WTC11 (cell line): ENCODE results near the gene VSIR. TPM values are rescaled to one million over a fixed set of nuclear protein-coding genes. Genes with fewer than 3 reads are reported as not detected.

Source experiments
- ATAC-seq: fragments of 200-7000 bp; cut with Tn5 transposase; 2 replicates; pipeline ENCODE4 v1.10.0; 2021; ENCODE audit warnings: mild to moderate bottlenecking, moderate library complexity
- Bru-seq: library from RNA; stranded (reverse); fragments of 400-500 nt; gene quantifications from one replicate; lab custom pipeline; 2021; lab: Mats Ljungman, UMichigan
- CTCF ChIA-PET: fragments of 300-600 bp; sonication (Branson Sonifier 250); formaldehyde crosslinking; loops from one replicate; lab custom pipeline; 2021; ENCODE audit warnings: antibody characterized with exemption; lab: Charles Lee
- POLR2A ChIA-PET: fragments of 350-600 bp; sonication (Branson Sonifier 250); formaldehyde crosslinking; loops from one replicate; lab custom pipeline; 2021; ENCODE audit warnings: antibody characterized with exemption; lab: Charles Lee
- DNase-seq: peaks from one replicate; pipeline ENCODE4 v3.0.0; 2021; ENCODE audit warnings: low spot score
- H3K27ac Mint-ChIP-seq: 2 replicates; pipeline ENCODE4 v1.8.0; 2021; ENCODE audit warnings: mixed read lengths
- H3K27me3 Mint-ChIP-seq: 2 replicates; pipeline ENCODE4 v1.8.0; 2021; ENCODE audit warnings: low read depth, mild to moderate bottlenecking, moderate library complexity, mixed read lengths
- H3K36me3 Mint-ChIP-seq: 2 replicates; pipeline ENCODE4 v1.8.0; 2021; ENCODE audit warnings: mixed read lengths
- H3K4me1 Mint-ChIP-seq: 2 replicates; pipeline ENCODE4 v1.8.0; 2022; ENCODE audit warnings: mixed read lengths
- H3K4me3 Mint-ChIP-seq: 2 replicates; pipeline ENCODE4 v1.8.0; 2021; ENCODE audit warnings: mild to moderate bottlenecking, moderate library complexity, mixed read lengths
- H3K9me3 Mint-ChIP-seq: 2 replicates; pipeline ENCODE4 v1.8.0; 2021; ENCODE audit warnings: mixed read lengths
- CREM ChIP-seq: sonication (generic); formaldehyde crosslinking; IDR thresholded peaks from 2 replicates; pipeline ENCODE4 v1.8.1; 2022; ENCODE audit warnings: mild to moderate bottlenecking, missing genetic modification reagents, moderate library complexity
- EMX1 ChIP-seq: fragments of 250-450 bp; sonication (Bioruptor Pico); IDR thresholded peaks from 2 replicates; pipeline ENCODE4 v1.8.0; 2021; ENCODE audit warnings: mild to moderate bottlenecking
- FOXJ3 ChIP-seq: sonication (generic); formaldehyde crosslinking; IDR thresholded peaks from 2 replicates; pipeline ENCODE4 v1.9.0; 2021; ENCODE audit warnings: missing genetic modification reagents, mild to moderate bottlenecking, borderline replicate concordance
- GTF2I ChIP-seq: fragments of 250-450 bp; sonication (Bioruptor Pico); conservative IDR thresholded peaks from 2 replicates; pipeline ENCODE4 v1.4.0; 2021; ENCODE audit warnings: mild to moderate bottlenecking
- KAT7 ChIP-seq: sonication (generic); formaldehyde crosslinking; IDR thresholded peaks from 2 replicates; pipeline ENCODE4 v1.8.1; 2023; ENCODE audit warnings: missing genetic modification reagents, mild to moderate bottlenecking, borderline replicate concordance
- MXD4 ChIP-seq: fragments of 250-450 bp; sonication (Bioruptor Pico); IDR thresholded peaks from 2 replicates; pipeline ENCODE4 v1.8.0; 2021; ENCODE audit warnings: mild to moderate bottlenecking, moderate library complexity, borderline replicate concordance
- NR2C2 ChIP-seq: sonication (generic); formaldehyde crosslinking; IDR thresholded peaks from 2 replicates; pipeline ENCODE4 v1.8.0; 2022; ENCODE audit warnings: mild to moderate bottlenecking, missing genetic modification reagents
- PRRX2 ChIP-seq: fragments of 250-450 bp; sonication (Bioruptor Pico); IDR thresholded peaks from 2 replicates; pipeline ENCODE4 v1.8.0; 2021; ENCODE audit warnings: mild to moderate bottlenecking
- SP1 ChIP-seq: sonication (generic); formaldehyde crosslinking; conservative IDR thresholded peaks from 2 replicates; pipeline ENCODE4 v1.8.1; 2022; ENCODE audit warnings: missing genetic modification reagents
- TCF7 ChIP-seq: sonication (generic); formaldehyde crosslinking; IDR thresholded peaks from 2 replicates; pipeline ENCODE4 v1.8.0; 2022; ENCODE audit warnings: mild to moderate bottlenecking, low read depth, missing genetic modification reagents, moderate library complexity
- TEAD1 ChIP-seq: sonication (generic); formaldehyde crosslinking; IDR thresholded peaks from 2 replicates; pipeline ENCODE4 v1.8.0; 2022; ENCODE audit warnings: mild to moderate bottlenecking, missing genetic modification reagents
- TEAD4 ChIP-seq: sonication (generic); formaldehyde crosslinking; IDR thresholded peaks from 2 replicates; pipeline ENCODE4 v1.8.0; 2022; ENCODE audit warnings: mild to moderate bottlenecking, missing genetic modification reagents
- TP53 ChIP-seq: sonication (generic); formaldehyde crosslinking; IDR thresholded peaks from 2 replicates; pipeline ENCODE4 v1.8.1; 2023; ENCODE audit warnings: mild to moderate bottlenecking, missing genetic modification reagents
- ZBTB21 ChIP-seq: sonication (generic); formaldehyde crosslinking; IDR thresholded peaks from 2 replicates; pipeline ENCODE4 v1.8.1; 2023; ENCODE audit warnings: mild to moderate bottlenecking, missing genetic modification reagents, borderline replicate concordance
- ZNF263 ChIP-seq: sonication (generic); formaldehyde crosslinking; IDR thresholded peaks from 2 replicates; pipeline ENCODE4 v1.8.1; 2022; ENCODE audit warnings: low read depth, mild to moderate bottlenecking, moderate library complexity, missing genetic modification reagents
- ZNF423 ChIP-seq: fragments of 250-450 bp; sonication (Bioruptor Pico); IDR thresholded peaks from 2 replicates; pipeline ENCODE4 v2.1.2; 2022; ENCODE audit warnings: mild to moderate bottlenecking, moderate library complexity
- ZNF671 ChIP-seq: fragments of 250-450 bp; sonication (Bioruptor Pico); IDR thresholded peaks from 2 replicates; pipeline ENCODE4 v1.8.0; 2021; ENCODE audit warnings: mild to moderate bottlenecking
- long read RNA-seq, 3 experiments: library from RNA in 1 of 3; library from capped mRNA in 1 of 3; library from polyadenylated mRNA in 1 of 3; unstranded in 2 of 3; stranded (forward) in 1 of 3; transcript quantifications; one replicate each; pipeline ENCODE4 v2.0.0, GENCODE V29; 2021
- total RNA-seq: library from RNA; stranded (reverse); gene quantifications from 3 replicates; pipeline ENCODE4 v1.2.3, GENCODE V29; 2021
- TF ChIP-seq, protein P1 (sequence below): sonication (generic); formaldehyde crosslinking; IDR thresholded peaks from 2 replicates; pipeline ENCODE4 v1.8.1; 2023; ENCODE audit warnings: mild to moderate bottlenecking, moderate library complexity, missing genetic modification reagents
- TF ChIP-seq, protein P2 (sequence below): fragments of 200-600 bp; IDR thresholded peaks from 2 replicates; pipeline ENCODE4 v1.8.0; 2022; ENCODE audit warnings: antibody characterized with exemption
- TF ChIP-seq, protein P3 (sequence below): sonication (generic); formaldehyde crosslinking; IDR thresholded peaks from 2 replicates; pipeline ENCODE4 v1.8.1; 2023; ENCODE audit warnings: mild to moderate bottlenecking, missing genetic modification reagents, moderate library complexity
- TF ChIP-seq, protein P4 (sequence below): fragments of 250-450 bp; sonication (Bioruptor Pico); IDR thresholded peaks from 2 replicates; pipeline ENCODE4 v1.9.0; 2021; ENCODE audit warnings: mild to moderate bottlenecking
- TF ChIP-seq, protein P5 (sequence below): fragments of 250-450 bp; sonication (Bioruptor Pico); conservative IDR thresholded peaks from 2 replicates; pipeline ENCODE4 v1.9.0; 2021; ENCODE audit warnings: mild to moderate bottlenecking

Gene VSIR
- total RNA-seq (0.74 to 1.3 TPM (median 0.78 TPM) in 3 replicates), Bru-seq, nascent RNA (percentile 13 among the genes with signal in this experiment)
- long read RNA-seq, experiment 1, full-length matches to known transcripts = 1 of 1 reads
- long read RNA-seq, experiment 1, partial matches to known transcripts = 0 of 1 reads
- long read RNA-seq, experiment 1, other reads (novel, unspliced or antisense) = 0 of 1 reads
- long read RNA-seq, experiment 2, full-length matches to known transcripts = 1 of 1 reads
- long read RNA-seq, experiment 2, partial matches to known transcripts = 0 of 1 reads
- long read RNA-seq, experiment 2, other reads (novel, unspliced or antisense) = 0 of 1 reads
- long read RNA-seq, experiment 3 = 0 reads

DNA sequence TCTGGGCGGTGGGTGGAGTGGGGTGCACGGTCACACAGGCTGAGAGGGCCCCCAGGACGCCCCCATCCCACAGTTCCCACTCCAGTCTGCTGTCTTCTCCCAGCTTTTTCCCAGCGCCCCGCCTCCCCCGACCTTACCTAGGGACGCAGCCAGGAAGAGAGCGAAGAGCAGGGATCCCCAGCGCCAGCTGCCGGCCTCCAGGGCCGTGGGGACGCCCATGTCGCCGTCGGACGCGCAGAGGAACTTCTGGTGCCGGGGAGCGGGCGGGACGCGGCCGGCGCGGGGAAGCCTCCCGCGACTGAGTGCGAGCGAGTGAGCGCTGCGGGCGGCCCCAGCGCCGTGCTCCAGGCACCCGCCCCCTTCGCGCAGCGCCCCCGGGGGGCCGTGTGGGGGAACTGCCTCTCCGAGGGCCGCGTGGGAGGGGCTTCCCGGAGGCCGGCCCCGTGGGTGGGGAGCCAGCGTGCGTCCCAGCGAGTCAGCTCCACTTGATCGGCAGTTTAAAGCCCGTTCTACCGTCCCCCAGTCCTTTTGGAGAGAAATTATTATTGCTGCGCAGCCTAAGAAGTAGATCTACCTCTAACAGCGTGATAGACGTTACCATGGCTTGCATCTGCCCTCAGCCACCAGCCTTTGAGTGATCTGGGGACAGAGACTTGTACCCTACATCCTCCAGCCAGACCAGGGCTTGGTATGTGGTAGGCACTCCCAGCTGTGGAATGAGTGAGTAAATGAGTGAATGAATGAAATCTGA, at the start of gene VSIR:
TSS of gene VSIR (minus strand) at position 300 of the 751 bp plus-strand sequence. CDS start at position 219, 81 bp downstream.
- ATAC-seq (peak; percentile 89), DNase-seq (peak; percentile 83)
- peaks cover 32% of the 10 kb centered on the region for H3K27me3 Mint-ChIP-seq
- H3K4me1 Mint-ChIP-seq = peaks cover 2% of the 10 kb centered on the region; the same call in 1 of the 2 replicates
- TF ChIP-seq, protein P1, sequence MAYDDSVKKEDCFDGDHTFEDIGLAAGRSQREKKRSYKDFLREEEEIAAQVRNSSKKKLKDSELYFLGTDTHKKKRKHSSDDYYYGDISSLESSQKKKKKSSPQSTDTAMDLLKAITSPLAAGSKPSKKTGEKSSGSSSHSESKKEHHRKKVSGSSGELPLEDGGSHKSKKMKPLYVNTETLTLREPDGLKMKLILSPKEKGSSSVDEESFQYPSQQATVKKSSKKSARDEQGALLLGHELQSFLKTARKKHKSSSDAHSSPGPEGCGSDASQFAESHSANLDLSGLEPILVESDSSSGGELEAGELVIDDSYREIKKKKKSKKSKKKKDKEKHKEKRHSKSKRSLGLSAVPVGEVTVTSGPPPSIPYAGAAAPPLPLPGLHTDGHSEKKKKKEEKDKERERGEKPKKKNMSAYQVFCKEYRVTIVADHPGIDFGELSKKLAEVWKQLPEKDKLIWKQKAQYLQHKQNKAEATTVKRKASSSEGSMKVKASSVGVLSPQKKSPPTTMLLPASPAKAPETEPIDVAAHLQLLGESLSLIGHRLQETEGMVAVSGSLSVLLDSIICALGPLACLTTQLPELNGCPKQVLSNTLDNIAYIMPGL (CRISPR knock-in tag) = peak; percentile 74; the same call in 1 of the 2 replicates
- TF ChIP-seq ZNF263 (CRISPR knock-in tag) (no peak), KAT7 (no peak), ZNF423 (CRISPR knock-in tag) (peak; percentile 43; the same call in 1 of the 2 replicates), ZBTB21 (CRISPR knock-in tag) (no peak), MXD4 (CRISPR knock-in tag) (no peak), FOXJ3 (CRISPR knock-in tag) (no peak), TCF7 (CRISPR knock-in tag) (no peak), PRRX2 (CRISPR knock-in tag) (no peak), SP1 (CRISPR knock-in tag) (peak; percentile 84)
- TF ChIP-seq, protein P2, sequence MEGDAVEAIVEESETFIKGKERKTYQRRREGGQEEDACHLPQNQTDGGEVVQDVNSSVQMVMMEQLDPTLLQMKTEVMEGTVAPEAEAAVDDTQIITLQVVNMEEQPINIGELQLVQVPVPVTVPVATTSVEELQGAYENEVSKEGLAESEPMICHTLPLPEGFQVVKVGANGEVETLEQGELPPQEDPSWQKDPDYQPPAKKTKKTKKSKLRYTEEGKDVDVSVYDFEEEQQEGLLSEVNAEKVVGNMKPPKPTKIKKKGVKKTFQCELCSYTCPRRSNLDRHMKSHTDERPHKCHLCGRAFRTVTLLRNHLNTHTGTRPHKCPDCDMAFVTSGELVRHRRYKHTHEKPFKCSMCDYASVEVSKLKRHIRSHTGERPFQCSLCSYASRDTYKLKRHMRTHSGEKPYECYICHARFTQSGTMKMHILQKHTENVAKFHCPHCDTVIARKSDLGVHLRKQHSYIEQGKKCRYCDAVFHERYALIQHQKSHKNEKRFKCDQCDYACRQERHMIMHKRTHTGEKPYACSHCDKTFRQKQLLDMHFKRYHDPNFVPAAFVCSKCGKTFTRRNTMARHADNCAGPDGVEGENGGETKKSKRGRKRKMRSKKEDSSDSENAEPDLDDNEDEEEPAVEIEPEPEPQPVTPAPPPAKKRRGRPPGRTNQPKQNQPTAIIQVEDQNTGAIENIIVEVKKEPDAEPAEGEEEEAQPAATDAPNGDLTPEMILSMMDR = peak; percentile 75
- TF ChIP-seq, protein P3, sequence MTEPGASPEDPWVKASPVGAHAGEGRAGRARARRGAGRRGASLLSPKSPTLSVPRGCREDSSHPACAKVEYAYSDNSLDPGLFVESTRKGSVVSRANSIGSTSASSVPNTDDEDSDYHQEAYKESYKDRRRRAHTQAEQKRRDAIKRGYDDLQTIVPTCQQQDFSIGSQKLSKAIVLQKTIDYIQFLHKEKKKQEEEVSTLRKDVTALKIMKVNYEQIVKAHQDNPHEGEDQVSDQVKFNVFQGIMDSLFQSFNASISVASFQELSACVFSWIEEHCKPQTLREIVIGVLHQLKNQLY = no peak
- H3K36me3 Mint-ChIP-seq = 0 out of 2 replicates have a peak, but pooled peaks cover 2% of the 10 kb centered on the region
- H3K27ac Mint-ChIP-seq = no peak within 1 kb of the TSS
- H3K9me3 Mint-ChIP-seq = peaks cover 6% of the 10 kb centered on the region
- ChIA-PET CTCF (interaction anchor here (0.6 to 3.0 kb wide), 32 partner anchors 9 to 276 kb away, joined by 3 to 22 read pairs (median 4); partner anchors contain the start of gene C10orf105), POLR2A (interaction anchor here (0.7 kb wide), 1 partner anchor 104 kb away, joined by 3 read pairs; no protein-coding TSS in a partner anchor)
- peak within 1 kb of the TSS; percentile 66 for H3K4me3 Mint-ChIP-seq

DNA sequence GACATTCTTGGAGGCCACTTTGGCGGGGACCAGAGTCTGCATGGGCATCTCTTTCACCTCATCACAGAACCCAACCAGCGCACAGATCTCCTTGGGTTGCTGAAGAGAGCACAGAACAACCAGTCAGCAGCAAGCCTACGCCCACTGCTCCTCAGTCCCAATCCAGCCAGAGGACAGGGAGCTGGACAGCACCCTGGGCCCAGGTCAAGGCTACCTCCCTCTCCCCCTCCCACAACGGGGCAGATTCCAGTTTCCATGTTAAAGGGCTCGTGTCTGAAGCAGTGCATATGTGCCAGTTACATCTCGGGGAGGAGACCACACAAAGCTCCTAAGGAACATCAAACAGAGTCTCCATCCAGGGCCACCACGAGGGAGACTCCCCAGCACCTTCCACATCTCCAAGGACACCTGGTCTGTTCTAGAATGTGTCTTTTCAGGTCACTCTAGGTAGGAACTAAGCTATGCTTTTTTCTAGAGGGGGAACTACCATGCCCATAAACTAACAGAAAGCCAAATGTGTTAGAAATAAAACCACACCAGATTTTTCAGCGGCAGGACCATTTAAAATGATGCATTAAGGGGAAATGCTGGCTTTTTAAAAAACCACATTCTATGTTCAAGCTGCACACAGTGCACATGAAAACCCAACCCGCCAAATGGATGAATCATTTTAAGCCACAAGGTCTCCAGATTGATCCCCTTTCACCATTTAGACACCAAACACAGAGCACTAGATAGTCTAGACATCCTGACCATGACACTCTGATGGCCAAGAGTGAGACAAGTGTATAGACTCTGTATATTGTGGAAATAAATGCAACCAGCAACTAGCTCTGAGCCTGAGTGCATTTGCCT, 48.8 kb upstream of the VSIR start:
- Mint-ChIP-seq H3K4me1 (peaks cover 29% of the 10 kb centered on the region), H3K4me3 (no peak overlapping the region), H3K27ac (no peak overlapping the region), H3K36me3 (peaks cover 82% of the 10 kb centered on the region), H3K9me3 (no peaks in the 10 kb centered on the region), H3K27me3 (no peaks in the 10 kb centered on the region)
- TF ChIP-seq GTF2I (CRISPR knock-in tag) (no peak), ZNF671 (CRISPR knock-in tag) (no peak), MXD4 (CRISPR knock-in tag) (no peak), TEAD4 (no peak), TEAD1 (CRISPR knock-in tag) (no peak), NR2C2 (CRISPR knock-in tag) (no peak), TP53 (CRISPR knock-in tag) (no peak), SP1 (CRISPR knock-in tag) (no peak), CREM (CRISPR knock-in tag) (no peak), EMX1 (CRISPR knock-in tag) (no peak)
- TF ChIP-seq, protein P4, sequence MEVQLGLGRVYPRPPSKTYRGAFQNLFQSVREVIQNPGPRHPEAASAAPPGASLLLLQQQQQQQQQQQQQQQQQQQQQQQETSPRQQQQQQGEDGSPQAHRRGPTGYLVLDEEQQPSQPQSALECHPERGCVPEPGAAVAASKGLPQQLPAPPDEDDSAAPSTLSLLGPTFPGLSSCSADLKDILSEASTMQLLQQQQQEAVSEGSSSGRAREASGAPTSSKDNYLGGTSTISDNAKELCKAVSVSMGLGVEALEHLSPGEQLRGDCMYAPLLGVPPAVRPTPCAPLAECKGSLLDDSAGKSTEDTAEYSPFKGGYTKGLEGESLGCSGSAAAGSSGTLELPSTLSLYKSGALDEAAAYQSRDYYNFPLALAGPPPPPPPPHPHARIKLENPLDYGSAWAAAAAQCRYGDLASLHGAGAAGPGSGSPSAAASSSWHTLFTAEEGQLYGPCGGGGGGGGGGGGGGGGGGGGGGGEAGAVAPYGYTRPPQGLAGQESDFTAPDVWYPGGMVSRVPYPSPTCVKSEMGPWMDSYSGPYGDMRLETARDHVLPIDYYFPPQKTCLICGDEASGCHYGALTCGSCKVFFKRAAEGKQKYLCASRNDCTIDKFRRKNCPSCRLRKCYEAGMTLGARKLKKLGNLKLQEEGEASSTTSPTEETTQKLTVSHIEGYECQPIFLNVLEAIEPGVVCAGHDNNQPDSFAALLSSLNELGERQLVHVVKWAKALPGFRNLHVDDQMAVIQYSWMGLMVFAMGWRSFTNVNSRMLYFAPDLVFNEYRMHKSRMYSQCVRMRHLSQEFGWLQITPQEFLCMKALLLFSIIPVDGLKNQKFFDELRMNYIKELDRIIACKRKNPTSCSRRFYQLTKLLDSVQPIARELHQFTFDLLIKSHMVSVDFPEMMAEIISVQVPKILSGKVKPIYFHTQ (CRISPR knock-in tag) = no peak
- TF ChIP-seq, protein P5, sequence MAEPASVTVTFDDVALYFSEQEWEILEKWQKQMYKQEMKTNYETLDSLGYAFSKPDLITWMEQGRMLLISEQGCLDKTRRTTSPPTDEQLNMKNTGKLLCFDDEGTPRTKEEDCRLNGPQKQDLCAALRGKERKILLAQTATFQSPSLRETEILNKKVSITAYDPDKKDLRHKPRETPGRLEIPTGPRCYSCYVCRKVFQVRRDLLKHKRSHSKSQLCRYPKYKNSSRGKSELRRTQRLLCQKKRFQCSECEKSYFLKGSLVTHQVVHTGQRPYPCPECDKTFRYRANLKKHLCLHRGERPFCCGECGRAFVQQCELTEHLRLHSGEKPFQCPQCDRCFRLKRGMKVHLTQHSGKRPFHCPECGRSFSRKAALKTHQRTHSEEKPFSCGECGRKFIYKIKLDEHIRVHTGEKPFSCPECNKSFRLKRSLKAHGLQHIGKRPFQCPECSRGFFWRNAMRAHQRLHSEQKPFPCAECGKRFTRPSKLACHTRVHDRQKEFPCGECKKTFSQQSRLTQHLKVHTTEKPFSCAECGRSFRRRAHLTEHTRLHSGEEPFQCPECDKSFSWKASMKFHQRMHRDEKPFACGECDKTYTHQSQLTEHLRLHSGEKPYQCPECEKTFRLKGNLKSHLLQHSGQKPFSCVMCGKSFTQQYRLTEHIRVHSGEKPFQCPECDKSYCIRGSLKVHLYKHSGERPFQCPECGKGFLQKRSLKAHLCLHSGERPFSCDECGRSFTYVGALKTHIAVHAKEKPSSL (CRISPR knock-in tag) = no peak
- CTCF ChIA-PET = interaction anchor here (0.9 to 1.3 kb wide), 3 partner anchors 11 to 74 kb away, joined by 3 to 4 read pairs (median 3); no protein-coding TSS in a partner anchor
- POLR2A ChIA-PET = no interaction called here
- no peak for ATAC-seq
- DNase-seq = no peak
